Prostate gland (tissue), 2 donors: ENCODE results near the gene ACSS1. TPM values are rescaled to one million over a fixed set of nuclear protein-coding genes. Genes with fewer than 3 reads are reported as not detected.

Experiments
- DNase-seq: peaks from one replicate; pipeline ENCODE4 v3.0.0-alpha.2; 2019; ENCODE audit warnings: low spot score
- H3K27ac ChIP-seq, 2 donors: fragments of 200-600 bp; sonication (generic); 2 replicates each; pipeline ENCODE4 v1.5.1; 2017 to 2019
- H3K27me3 ChIP-seq: fragments of 200-600 bp; sonication (generic); replicated peaks from 2 replicates; pipeline ENCODE4 v1.5.1; 2019; ENCODE audit not compliant: insufficient read depth
- H3K36me3 ChIP-seq, 2 donors: fragments of 200-600 bp; sonication (generic); 1 replicate in 1 of 2; 2 replicates in 1 of 2; pipeline versions ENCODE4 v1.5.1 to v1.8.1; 2017 to 2019
- H3K4me1 ChIP-seq: fragments of 200-600 bp; sonication (generic); replicated peaks from 2 replicates; pipeline ENCODE4 v1.5.1; 2019
- H3K4me3 ChIP-seq, 2 donors: fragments of 200-600 bp; sonication (generic); 2 replicates each; pipeline ENCODE4 v1.5.1; 2017 to 2019
- H3K9me3 ChIP-seq: fragments of 200-600 bp; sonication (generic); 2 replicates; pipeline ENCODE4 v1.5.1; 2017
- CTCF ChIP-seq, 4 experiments: fragments of 200-600 bp in 2 of 4; fragments of 450-650 bp in 2 of 4; sonication (generic) in 2 of 4; IDR thresholded peaks; 1 replicate in 3 of 4; 2 replicates in 1 of 4; pipeline ENCODE4 v1.5.1; 2016 to 2019; ENCODE audit warnings: antibody characterized with exemption in 4 of 4, mild to moderate bottlenecking in 2 of 4, moderate library complexity in 2 of 4
- POLR2A ChIP-seq: fragments of 450-650 bp; IDR thresholded peaks from one replicate; pipeline ENCODE4 v1.6.1; 2016; ENCODE audit warnings: antibody characterized with exemption, mild to moderate bottlenecking
- POLR2AphosphoS5 ChIP-seq: sonication (generic); formaldehyde crosslinking; IDR thresholded peaks from one replicate; pipeline ENCODE4 v1.6.1; 2017; ENCODE audit warnings: antibody characterized with exemption
- WGBS: methylation state at CpG from one replicate; pipeline ENCODE4 v1.1.5; 2018; 5-methylcytosine and 5-hydroxymethylcytosine counted together
- intact Hi-C: fragments of 100-400 bp; cut with DNase I; formaldehyde crosslinking; loops from one replicate; pipeline ENCODE4 v1.14.2; 2022
- total RNA-seq, 2 donors: library from RNA; depleted of rRNA; stranded (reverse); fragments of >200 nt; gene quantifications; one replicate each; pipeline ENCODE4 v1.1.0, GENCODE V29; 2016

Gene ACSS1
- total RNA-seq, 2 donors from 2014 or later: 111 to 170 TPM

- H3K27me3 ChIP-seq: peaks cover 37% of the 10 kb centered on the region
- intact Hi-C loops: no loop called here
Measured at GRCh38 chr20:25087186-25087929, 29.4 kb upstream of the ACSS1 start.

GRCh38 chr20:25085756-25086495 lies 28.0 kb upstream of the ACSS1 start:
- Histone ChIP-seq H3K27me3 (peaks cover 41% of the 10 kb centered on the region), H3K36me3 (no peaks in the 10 kb centered on the region), H3K4me1 (peaks cover 11% of the 10 kb centered on the region), H3K4me3 (no peak overlapping the region), H3K27ac (no peak overlapping the region), H3K9me3 (no peaks in the 10 kb centered on the region)
- no peak for DNase-seq
- WGBS: 75% methylated on average over 10 of the region's 10 CpGs
- no peak for TF ChIP-seq POLR2AphosphoS5
- no peak for TF ChIP-seq POLR2A
- TF ChIP-seq CTCF (IDR thresholded peaks at IDR 0.05): no peak
- intact Hi-C loops: no loop called here

More at GRCh38 chr20:25087186-25087929, 29.4 kb upstream of the ACSS1 start:
- no peak overlapping the region for H3K4me3 ChIP-seq
- H3K9me3 ChIP-seq: no peaks in the 10 kb centered on the region
- H3K4me1 ChIP-seq: peaks cover 11% of the 10 kb centered on the region
- TF ChIP-seq POLR2A: no peak
- TF ChIP-seq POLR2AphosphoS5: no peak
- no peak for TF ChIP-seq CTCF (IDR thresholded peaks at IDR 0.05)
- H3K36me3 ChIP-seq: no peaks in the 10 kb centered on the region
- no peak for DNase-seq
- 82% methylated on average over 4 of the region's 4 CpGs for WGBS
- no peak overlapping the region for H3K27ac ChIP-seq

DNA sequence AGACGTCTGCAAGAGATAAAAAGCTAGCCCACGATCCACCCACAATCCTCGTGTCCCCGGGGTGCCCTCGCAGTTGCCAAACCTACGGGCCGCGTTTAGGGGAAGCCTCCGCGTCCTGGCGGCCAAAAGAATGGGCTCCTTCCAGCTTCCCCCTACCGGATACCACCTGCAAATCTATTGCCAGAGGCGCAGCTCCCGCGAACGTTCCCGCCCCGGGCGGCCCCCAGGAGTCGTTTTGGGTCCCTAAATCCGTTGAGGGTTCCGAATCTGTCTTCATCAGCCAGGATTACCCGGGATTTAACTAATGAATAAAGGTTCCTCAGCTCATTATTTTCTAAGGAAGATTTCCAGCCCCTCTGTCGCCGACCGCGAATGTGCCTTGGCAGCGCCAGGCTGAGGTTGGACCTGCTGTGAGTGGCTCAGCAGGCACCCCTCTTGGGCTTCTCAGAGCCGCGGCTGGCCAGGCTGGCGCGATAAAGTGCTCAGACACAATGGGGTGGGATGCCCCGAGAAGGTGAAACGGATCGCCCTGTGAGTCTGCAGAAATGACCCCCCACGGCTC lies 26.8 kb upstream of the ACSS1 start:
- no peaks in the 10 kb centered on the region for H3K9me3 ChIP-seq
- 4% methylated on average over 35 of the region's 36 CpGs for WGBS
- no peak overlapping the region for H3K27ac ChIP-seq
- H3K36me3 ChIP-seq: no peaks in the 10 kb centered on the region
- H3K4me1 ChIP-seq: peaks cover 11% of the 10 kb centered on the region
- DNase-seq: no peak
- no peak overlapping the region for H3K4me3 ChIP-seq
- TF ChIP-seq POLR2AphosphoS5: no peak
- no peak for TF ChIP-seq CTCF (IDR thresholded peaks at IDR 0.05)
- no peak for TF ChIP-seq POLR2A
- intact Hi-C loops: no loop called here
- H3K27me3 ChIP-seq: peaks cover 43% of the 10 kb centered on the region

DNA sequence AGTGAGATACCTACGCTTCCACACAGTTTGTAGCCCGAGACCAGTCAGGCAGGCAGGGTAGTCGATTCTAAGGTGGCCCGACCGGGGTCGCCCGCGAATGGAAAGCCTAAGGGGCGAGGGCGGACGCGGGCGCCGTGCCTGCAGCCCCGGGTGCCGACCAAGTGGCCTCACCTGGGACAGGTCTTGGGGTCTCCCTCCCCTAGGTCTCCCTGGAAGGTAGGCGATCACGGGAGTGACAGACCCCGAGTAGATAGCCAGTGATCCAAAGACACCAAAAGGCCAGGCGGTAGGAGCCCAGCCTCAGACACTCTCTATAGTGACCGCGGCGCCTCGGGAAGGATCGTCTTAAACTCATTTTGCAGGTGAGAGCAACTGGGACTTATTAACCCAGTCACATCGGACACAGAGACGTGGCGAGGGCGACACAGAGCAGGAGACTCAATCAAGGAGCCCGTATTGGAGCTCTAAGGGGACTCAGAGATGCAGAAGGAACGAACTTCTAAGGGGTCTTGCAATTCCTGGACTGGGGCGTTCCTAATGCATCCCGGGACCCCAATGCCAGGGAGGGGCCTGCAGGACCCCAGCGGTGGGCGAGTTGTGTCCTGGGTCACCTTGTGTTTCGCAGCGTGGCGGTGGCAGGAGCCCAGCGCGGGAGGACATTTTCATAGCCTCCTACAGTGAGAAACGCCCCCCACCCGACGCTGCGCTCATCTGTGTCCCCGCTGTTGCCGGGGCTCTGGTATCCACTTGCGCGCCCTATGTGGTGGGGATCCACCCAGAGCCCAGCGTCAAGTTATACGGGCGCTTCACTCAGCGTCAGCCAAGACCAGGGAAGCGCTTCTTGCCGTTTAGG lies 26.1 kb upstream of the ACSS1 start:
- intact Hi-C loops: no loop called here
- Histone ChIP-seq H3K36me3 (no peaks in the 10 kb centered on the region), H3K27me3 (peaks cover 43% of the 10 kb centered on the region), H3K9me3 (no peaks in the 10 kb centered on the region), H3K4me3 (no peak overlapping the region), H3K27ac (no peak overlapping the region), H3K4me1 (peaks cover 11% of the 10 kb centered on the region)
- 4% methylated on average over 54 of the region's 54 CpGs for WGBS
- TF ChIP-seq CTCF (IDR thresholded peaks at IDR 0.05) (no peak), POLR2AphosphoS5 (no peak), POLR2A (no peak)
- DNase-seq: no peak
